ENCODE measurements around the gene BMAL1. TPM values are rescaled to one million over a fixed set of nuclear protein-coding genes. Genes with fewer than 3 reads are reported as not detected.

BMAL1 gene
- total RNA-seq, 1 experiment from 2014 or later: 3.3 TPM

- Histone ChIP-seq H2AFZ (ENCODE audit: low read length) (no peak overlapping the region), H2BK20ac (ENCODE audit: low read depth, low read length, poor library complexity, severe bottlenecking) (no peak overlapping the region), H2BK12ac (ENCODE audit: insufficient read length, low read depth, low read length) (no peak overlapping the region), H3K4me1 (ENCODE audit: insufficient read depth, low read length) (peaks cover 2% of the 10 kb centered on the region; the same call in 1 of the 2 replicates), H3K18ac (ENCODE audit: insufficient read length, low read depth, low read length) (no peak overlapping the region), H3K4me2 (ENCODE audit: insufficient read depth, insufficient read length, low read length) (no peak overlapping the region), H2BK5ac (ENCODE audit: insufficient read length, low read length) (no peak overlapping the region), H4K20me1 (ENCODE audit: control insufficient read depth, insufficient read depth, insufficient read length) (no peaks in the 10 kb centered on the region), H3K56ac (ENCODE audit: insufficient read length, low read depth, low read length) (no peak overlapping the region), H4K5ac (ENCODE audit: insufficient read length, low read depth, low read length) (no peak overlapping the region), H2AK5ac (ENCODE audit: insufficient read length, low read length) (no peak overlapping the region), H3K9me3 (ENCODE audit: control insufficient read depth, low read depth, low read length) (no peaks in the 10 kb centered on the region), H3K79me2 (ENCODE audit: insufficient read depth, low read length) (no peaks in the 10 kb centered on the region), H3K4ac (ENCODE audit: low read depth, low read length) (no peak overlapping the region), H4K91ac (ENCODE audit: insufficient read length, low read depth, low read length) (no peak overlapping the region), H3K14ac (ENCODE audit: insufficient read depth, low read length) (no peak overlapping the region), H3K23me2 (ENCODE audit: insufficient read length, low read depth, low read length, poor library complexity, severe bottlenecking) (peaks cover 4% of the 10 kb centered on the region), H3K79me1 (ENCODE audit: insufficient read depth, low read depth, low read length, poor library complexity, severe bottlenecking) (no peaks in the 10 kb centered on the region), H2BK120ac (ENCODE audit: low read depth, low read length, poor library complexity, severe bottlenecking) (no peak overlapping the region), H2BK15ac (ENCODE audit: low read depth, low read length) (no peak overlapping the region), H4K8ac (replicated peaks; ENCODE audit: insufficient read length, low read depth, low read length) (no peak overlapping the region), H3T11ph (ENCODE audit: low read length) (no peak overlapping the region), H3K23ac (ENCODE audit: insufficient read length, low read depth, low read length) (no peak overlapping the region), H3K27me3 (ENCODE audit: insufficient read depth, low read length) (no peaks in the 10 kb centered on the region), H3K27ac (ENCODE audit: insufficient read length, low read depth, low read length) (no peak overlapping the region), H3K9ac (ENCODE audit: extremely low read depth, insufficient read length, low read length) (no peak overlapping the region)
- peak; percentile 70 for DNase-seq
- no CpG with 5 or more reads among the region's 6 CpGs for WGBS (ENCODE audit: extremely low coverage, insufficient read length, low lambda C conversion rate)
- TF ChIP-seq, protein P1, sequence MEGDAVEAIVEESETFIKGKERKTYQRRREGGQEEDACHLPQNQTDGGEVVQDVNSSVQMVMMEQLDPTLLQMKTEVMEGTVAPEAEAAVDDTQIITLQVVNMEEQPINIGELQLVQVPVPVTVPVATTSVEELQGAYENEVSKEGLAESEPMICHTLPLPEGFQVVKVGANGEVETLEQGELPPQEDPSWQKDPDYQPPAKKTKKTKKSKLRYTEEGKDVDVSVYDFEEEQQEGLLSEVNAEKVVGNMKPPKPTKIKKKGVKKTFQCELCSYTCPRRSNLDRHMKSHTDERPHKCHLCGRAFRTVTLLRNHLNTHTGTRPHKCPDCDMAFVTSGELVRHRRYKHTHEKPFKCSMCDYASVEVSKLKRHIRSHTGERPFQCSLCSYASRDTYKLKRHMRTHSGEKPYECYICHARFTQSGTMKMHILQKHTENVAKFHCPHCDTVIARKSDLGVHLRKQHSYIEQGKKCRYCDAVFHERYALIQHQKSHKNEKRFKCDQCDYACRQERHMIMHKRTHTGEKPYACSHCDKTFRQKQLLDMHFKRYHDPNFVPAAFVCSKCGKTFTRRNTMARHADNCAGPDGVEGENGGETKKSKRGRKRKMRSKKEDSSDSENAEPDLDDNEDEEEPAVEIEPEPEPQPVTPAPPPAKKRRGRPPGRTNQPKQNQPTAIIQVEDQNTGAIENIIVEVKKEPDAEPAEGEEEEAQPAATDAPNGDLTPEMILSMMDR (conservative IDR thresholded peaks at IDR 0.05): peak; percentile 71
- Mint-ChIP-seq H3K4me1 (peaks cover 2 to 7% of the 10 kb centered on the region in 2 experiments; a peak in 3 of 4 replicates), H3K27me3 (ENCODE audit: low read depth) (no peaks in the 10 kb centered on the region), H3K36me3 (ENCODE audit: insufficient read depth in 1 of 3, low read depth in 3 of 3) (no peaks in the 10 kb centered on the region), H3K27ac (no peak overlapping the region), H3K9me3 (no peaks in the 10 kb centered on the region), H3K4me3 (no peak overlapping the region)
Observed at GRCh38 chr11:13354335-13354734, 76.7 kb downstream of the BMAL1 start.
